HG03460 (cell line): ENCODE data around the gene NDUFAF3.

Experiments used
- ATAC-seq: cut with Tn5 transposase; IDR thresholded peaks from one replicate; pipeline ENCODE4 v1.9.1; 2021; ENCODE audit not compliant: unreplicated experiment

Gene NDUFAF3

DNA sequence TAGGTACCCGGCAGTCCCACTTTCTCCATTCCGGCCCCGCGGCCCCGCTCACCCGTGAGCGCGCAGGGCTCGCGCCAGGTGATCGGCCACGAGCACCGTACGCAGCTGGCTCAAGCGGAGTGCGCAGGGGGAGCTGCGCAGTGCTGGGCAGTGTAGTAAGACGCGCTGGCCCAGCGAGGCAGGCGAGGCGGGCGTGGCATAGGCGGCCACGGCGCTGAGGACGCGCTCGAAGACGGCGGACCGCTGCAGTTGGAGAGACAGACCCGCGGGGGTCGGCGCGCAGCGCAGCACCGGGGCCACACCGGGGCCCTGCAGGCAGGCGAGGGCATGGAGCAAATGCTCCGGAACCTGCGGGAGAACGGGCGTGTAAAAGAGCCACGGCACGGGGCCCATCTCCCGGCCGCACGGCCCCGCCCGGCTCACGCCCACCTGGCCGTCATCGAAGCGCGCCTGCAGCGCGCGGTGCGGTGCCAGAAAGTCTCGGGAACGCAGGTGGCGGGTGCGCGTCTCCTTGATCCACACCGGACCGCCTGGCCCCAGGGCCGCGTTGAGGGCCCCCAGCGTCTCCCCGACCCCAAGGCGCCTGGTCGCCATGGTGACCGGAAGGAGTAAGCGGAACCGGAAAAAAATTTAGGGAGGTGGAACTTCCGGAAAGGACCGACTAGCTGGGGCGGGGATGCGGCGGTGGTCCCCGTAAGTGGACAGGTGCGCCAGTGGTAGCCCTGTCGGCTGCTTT lies 3.8 kb upstream of the NDUFAF3 start, which contains the start of gene DALRD3:
Gene DALRD3, minus strand, starts transcription at position 610 of the 736 bp plus-strand sequence. Its CDS starts 16 bp downstream, at position 594.
- ATAC-seq: no peak

DNA sequence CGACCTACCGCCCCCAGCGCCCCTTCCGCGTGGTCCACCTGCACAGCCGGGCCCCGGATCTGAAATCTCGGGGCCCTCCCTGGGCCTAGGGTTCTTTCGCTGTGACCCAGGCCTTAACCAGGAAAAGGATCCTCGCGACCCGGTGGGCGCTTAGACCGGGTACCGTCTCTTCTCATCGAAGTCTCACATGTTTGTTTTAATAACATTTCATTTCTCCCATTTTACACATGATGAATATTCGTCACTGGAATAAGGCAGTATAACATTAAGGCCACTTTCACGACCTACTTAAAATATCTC lies 3.3 kb upstream of the NDUFAF3 start:
- no peak for ATAC-seq

DNA sequence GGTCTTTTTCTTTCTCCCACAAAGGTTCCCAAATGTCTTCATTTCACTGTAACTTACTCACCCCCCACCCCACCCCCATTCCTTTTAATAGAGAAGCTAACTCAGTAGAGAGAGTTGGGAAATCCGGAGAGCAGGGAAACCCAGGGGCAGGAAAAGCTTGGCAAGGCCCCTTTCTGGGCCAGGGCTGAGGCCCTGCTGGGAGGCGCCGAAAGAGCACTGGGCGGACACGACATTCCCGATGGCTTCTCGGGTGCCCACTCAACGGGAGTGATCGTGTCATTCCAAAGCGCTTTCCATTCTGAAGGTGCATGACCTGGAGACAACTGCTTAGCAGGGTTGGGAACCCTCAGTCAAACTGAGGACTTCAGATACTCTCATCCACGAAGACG lies 2.0 kb upstream of the NDUFAF3 start:
- ATAC-seq: no peak

DNA sequence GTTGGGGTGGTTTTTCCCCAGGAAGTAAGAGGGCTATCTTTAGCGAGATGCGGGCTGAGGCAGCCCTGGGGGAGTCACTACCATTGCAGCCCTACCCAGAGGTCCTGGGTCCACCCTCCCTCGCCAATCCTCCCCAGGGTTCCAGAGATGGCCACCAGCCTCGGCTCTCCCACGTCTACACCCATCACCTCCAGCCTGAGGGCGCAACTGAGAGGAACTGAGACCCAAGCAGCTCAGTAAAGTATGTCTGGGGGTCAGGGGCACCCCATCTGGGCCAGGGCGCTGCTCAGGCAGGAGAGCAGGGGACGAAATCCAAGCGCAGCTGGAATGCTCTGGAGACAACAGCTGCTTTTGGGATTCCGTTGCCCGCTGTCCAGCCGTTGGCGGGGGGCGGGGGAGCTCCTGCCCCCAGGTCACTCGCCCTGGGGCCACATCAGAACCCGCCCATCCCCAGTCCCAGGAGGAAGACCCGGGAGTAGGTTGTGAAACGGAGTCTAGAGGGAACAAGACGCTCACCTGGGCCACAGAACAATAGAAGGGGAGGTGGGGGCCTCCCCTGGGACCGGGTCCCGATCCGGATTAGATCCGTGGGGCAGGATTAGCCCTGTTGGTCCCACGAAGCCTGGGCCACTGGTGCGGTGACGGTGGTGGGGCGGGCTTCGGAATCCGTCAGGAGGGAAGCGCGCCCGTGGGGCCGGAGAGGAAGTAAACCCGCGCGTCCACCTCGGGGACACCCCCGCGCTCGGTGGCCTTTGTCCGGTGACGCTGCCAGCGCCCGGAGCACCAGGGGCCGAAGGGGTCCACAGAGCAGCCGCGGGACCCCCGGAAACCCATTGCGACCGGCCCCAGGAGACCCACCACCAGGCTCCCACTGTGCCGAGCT lies 1.4 kb upstream of the NDUFAF3 start:
- ATAC-seq: peak; percentile 2

- peak; percentile 44 for ATAC-seq
These were observed 608 bp upstream of the NDUFAF3 start for GRCh38 chr3:49021213-49021812.

- no peak for ATAC-seq
These were observed 809 bp downstream of the NDUFAF3 start for GRCh38 chr3:49022688-49023171.

DNA sequence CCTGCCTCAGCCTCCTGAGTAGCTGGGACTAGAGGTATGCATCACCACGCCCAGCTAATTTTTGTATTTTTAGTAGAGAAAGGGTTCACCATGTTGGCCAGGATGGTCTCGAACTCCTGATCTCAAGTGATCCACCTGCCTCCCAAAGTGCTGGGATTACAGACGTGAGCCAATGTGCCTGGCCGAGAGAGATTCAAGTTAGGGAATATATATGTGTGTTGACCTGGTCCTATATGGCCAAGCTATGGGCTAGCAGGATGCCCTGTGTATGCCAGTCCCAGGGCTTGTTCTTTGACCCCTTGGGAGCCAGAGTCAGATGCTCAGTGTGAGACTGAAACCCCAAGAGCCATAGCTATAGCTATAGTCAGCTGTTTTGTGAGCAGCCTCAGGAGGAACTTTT lies 1.9 kb downstream of the NDUFAF3 start:
- ATAC-seq: no peak

GRCh38 chr3:49024449-49024848 lies 2.5 kb downstream of the NDUFAF3 start:
- no peak for ATAC-seq

DNA sequence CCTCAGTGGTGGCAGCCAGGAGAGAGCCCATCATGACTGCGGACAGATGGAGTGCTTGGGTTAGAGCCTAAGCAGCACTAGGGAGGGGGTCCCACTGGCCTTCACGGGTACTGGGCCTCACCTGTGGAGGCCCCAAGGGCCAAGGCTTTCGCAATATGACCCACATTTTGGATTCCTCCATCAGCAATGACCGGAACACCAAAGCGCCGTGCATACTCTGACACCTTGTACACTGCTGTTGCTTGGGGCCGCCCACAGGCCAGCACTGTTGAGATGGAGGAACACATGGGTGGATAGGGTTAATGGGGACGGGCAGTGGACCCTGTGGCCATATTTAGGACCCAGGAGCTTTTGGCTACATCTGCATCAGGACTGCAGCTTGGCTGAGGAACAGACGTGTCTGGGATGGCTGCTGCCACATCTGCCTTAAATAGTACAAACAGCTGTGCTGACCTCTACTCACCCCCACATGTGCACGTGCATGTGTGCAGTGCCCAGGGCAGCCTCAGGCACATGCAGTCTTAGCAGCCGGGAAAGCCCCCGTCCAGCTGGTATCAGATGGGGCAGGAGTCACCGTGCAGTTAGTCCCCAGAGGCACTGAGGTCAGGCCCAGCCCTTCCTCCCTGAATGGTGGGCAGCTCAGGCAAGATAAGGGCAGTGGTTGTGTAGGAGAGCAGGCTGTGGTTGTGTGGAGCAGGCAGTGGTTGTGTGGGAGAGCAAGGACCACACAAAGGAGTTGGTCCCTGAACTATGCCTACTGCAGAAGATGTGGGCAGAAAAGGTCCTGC lies 3.3 kb downstream of the NDUFAF3 start:
- no peak for ATAC-seq

DNA sequence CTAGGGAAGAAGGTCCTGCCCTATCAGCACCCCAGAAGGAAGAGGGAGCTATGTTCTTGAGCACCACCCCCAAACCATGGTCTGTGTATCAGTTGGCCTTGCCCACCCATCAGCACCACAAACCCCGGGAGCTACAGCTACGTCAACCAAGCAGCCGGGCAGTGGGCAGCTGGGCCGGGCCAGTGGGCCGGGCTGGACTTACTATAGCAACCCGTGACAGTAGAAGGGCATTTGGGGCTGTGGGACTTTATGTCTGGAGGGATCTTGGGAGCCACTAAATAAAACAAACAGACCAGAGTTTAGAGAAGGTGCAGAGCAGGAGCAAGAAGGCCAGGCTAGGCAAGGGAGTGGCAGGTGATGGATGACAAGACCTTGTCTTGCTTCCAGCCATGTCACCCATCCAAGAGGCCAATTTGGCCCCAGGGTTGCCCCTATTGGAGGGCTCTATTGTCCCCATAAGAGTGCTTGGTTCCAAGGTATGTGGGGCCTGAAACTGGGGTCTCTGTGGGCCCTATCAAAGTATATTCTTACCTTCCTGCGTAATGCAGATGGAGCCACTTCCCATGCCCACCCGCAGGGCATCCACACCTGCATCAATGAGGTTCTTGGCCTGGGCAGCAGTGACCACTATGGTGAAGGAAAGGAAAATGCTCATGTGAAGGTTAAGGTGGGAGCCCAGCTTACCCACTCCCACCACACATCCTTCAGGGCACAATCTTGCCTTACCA lies 4.0 kb downstream of the NDUFAF3 start:
- no peak for ATAC-seq

GRCh38 chr3:49026536-49026935 lies 4.6 kb downstream of the NDUFAF3 start:
- ATAC-seq: no peak

GRCh38 chr3:49027634-49028033 lies 5.7 kb downstream of the NDUFAF3 start:
- ATAC-seq: no peak

DNA sequence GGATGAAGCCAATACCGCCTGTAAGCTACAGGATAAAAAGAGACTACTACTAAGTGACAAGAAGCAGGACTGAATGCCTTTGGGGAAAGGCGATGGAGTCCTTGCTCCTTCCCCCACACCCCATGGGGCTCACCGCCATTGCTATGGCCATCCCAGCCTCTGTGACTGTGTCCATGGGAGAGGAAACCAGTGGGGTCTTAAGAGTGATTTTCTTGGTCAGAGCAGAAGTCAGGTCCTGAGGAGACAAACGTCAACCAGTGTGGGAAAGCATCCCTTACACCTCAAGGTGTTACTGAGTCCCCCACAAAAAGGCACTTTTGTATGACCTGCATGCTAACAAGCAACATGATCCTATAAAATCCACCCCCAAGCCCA lies 6.4 kb downstream of the NDUFAF3 start:
- no peak for ATAC-seq

- peak; percentile 87 for ATAC-seq
These were observed 7.0 kb downstream of the NDUFAF3 start, which contains the start of gene IMPDH2 for GRCh38 chr3:49028673-49029562. IMPDH2 (minus strand) TSS chr3:49029398; CDS start chr3:49029350, 48 bp downstream.

DNA sequence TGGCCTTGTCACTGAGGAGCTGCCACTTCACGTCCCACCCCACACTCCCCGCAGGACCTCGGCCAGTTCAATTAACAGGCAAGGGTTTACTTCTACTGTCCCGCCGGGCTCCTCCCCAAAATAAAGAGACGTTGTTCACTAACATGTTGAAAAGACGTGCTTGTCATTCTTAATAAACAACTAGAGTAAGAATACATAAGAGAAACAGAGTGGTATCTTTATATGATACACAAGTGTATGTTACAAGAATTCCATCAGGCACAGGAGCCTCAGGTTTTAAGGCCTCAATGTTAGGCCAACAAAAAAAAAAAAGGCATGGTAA lies 7.6 kb downstream of the NDUFAF3 start:
- no peak for ATAC-seq

DNA sequence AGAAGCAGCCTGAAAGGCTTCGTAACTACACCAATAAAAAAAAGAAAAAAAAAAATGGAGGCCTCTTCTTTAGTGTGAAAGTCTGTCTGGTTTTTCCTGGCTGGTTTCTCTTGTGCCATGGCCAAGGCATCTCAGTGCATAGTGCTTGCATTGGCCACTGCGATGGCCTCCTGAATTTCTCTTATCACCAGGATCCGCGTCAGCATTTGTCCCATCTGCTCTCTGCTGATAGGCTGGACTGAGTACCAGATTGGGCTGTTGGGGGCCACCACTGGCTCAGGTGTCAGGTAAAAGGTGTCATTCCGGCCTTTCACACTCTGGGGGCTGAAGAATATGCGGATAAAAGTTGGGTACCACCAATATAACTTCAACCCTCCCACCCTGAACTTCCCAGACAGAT lies 8.4 kb downstream of the NDUFAF3 start:
- ATAC-seq: no peak

GRCh38 chr3:49032646-49033304 lies 10.9 kb downstream of the NDUFAF3 start:
- no peak for ATAC-seq

- ATAC-seq: no peak
These were observed 12.7 kb downstream of the NDUFAF3 start for GRCh38 chr3:49034650-49035049.

GRCh38 chr3:49035281-49035680 lies 13.4 kb downstream of the NDUFAF3 start:
- ATAC-seq: no peak
